Neutrophil (primary cell): ENCODE data around the gene FGG.

ENCODE experiments used
- H3K27ac ChIP-seq: fragments of 200-600 bp; sonication (generic); 2 replicates; pipeline ENCODE4 v1.5.1; 2016; ENCODE audit warnings: mild to moderate bottlenecking, moderate library complexity
- H3K27me3 ChIP-seq: fragments of 200-600 bp; sonication (generic); 2 replicates; pipeline ENCODE4 v1.6.0; 2016; ENCODE audit warnings: mild to moderate bottlenecking
- H3K36me3 ChIP-seq: fragments of 200-600 bp; sonication (generic); 2 replicates; pipeline ENCODE4 v1.5.1; 2017
- H3K4me1 ChIP-seq, 2 experiments: fragments of 200-600 bp in 1 of 2; sonication (generic) in 1 of 2; 1 replicate in 1 of 2; 2 replicates in 1 of 2; pipeline versions ENCODE4 v1.5.1 to v1.6.1; 2013 to 2016; ENCODE audit warnings: low read depth in 1 of 2, low read length in 1 of 2, mild to moderate bottlenecking in 1 of 2, moderate library complexity in 1 of 2; ENCODE audit not compliant: control insufficient read depth in 1 of 2, insufficient read depth in 1 of 2
- H3K4me3 ChIP-seq, 2 experiments: fragments of 200-600 bp in 1 of 2; sonication (generic) in 1 of 2; 1 replicate in 1 of 2; 2 replicates in 1 of 2; pipeline ENCODE4 v1.5.1; 2013 to 2016; ENCODE audit warnings: low read depth in 1 of 2, low read length in 1 of 2, mild to moderate bottlenecking in 1 of 2, moderate library complexity in 1 of 2
- H3K9me3 ChIP-seq: fragments of 200-600 bp; sonication (generic); 2 replicates; pipeline ENCODE4 v1.5.1; 2016
- CTCF ChIP-seq: fragments of 200-600 bp; sonication (generic); IDR thresholded peaks from 2 replicates; pipeline ENCODE4 v1.5.1; 2016; ENCODE audit warnings: antibody characterized with exemption

The FGG gene

GRCh38 chr4:154640999-154641398, 28.5 kb upstream of the FGG start:
- Histone ChIP-seq H3K4me3 (no peak overlapping the region), H3K27me3 (no peaks in the 10 kb centered on the region), H3K9me3 (no peaks in the 10 kb centered on the region), H3K4me1 (no peaks in the 10 kb centered on the region), H3K27ac (no peak overlapping the region), H3K36me3 (no peaks in the 10 kb centered on the region)
- TF ChIP-seq CTCF, result no peak

GRCh38 chr4:154634058-154634457, 21.6 kb upstream of the FGG start:
- Histone ChIP-seq H3K4me1 (no peaks in the 10 kb centered on the region), H3K27ac (no peak overlapping the region), H3K9me3 (no peaks in the 10 kb centered on the region), H3K4me3 (no peak overlapping the region), H3K27me3 (peaks cover 29% of the 10 kb centered on the region), H3K36me3 (no peaks in the 10 kb centered on the region)
- no peak for TF ChIP-seq CTCF

- TF ChIP-seq CTCF, result no peak
- no peaks in the 10 kb centered on the region for H3K36me3 ChIP-seq
- no peak overlapping the region for H3K4me3 ChIP-seq
- H3K4me1 ChIP-seq, result peaks cover 0 to 5% of the 10 kb centered on the region in 2 experiments
- H3K27me3 ChIP-seq, result peaks cover 52% of the 10 kb centered on the region
- no peak overlapping the region for H3K27ac ChIP-seq
- no peaks in the 10 kb centered on the region for H3K9me3 ChIP-seq
Observed at GRCh38 chr4:154631828-154632227, 19.4 kb upstream of the FGG start.

- H3K27me3 ChIP-seq, result peaks cover 67% of the 10 kb centered on the region
- no peaks in the 10 kb centered on the region for H3K9me3 ChIP-seq
- no peaks in the 10 kb centered on the region for H3K36me3 ChIP-seq
- H3K4me3 ChIP-seq, result no peak overlapping the region
- TF ChIP-seq CTCF, result no peak
- peaks cover 0 to 6% of the 10 kb centered on the region in 2 experiments for H3K4me1 ChIP-seq
- no peak overlapping the region for H3K27ac ChIP-seq
Observed at GRCh38 chr4:154630324-154630723, 17.9 kb upstream of the FGG start.

- TF ChIP-seq CTCF, result no peak
- no peak overlapping the region for H3K4me3 ChIP-seq
- no peaks in the 10 kb centered on the region for H3K36me3 ChIP-seq
- peaks cover 0 to 6% of the 10 kb centered on the region in 2 experiments for H3K4me1 ChIP-seq
- peaks cover 74% of the 10 kb centered on the region for H3K27me3 ChIP-seq
- H3K27ac ChIP-seq, result no peak overlapping the region
- H3K9me3 ChIP-seq, result no peaks in the 10 kb centered on the region
Observed at GRCh38 chr4:154626793-154627484, 14.5 kb upstream of the FGG start.
